GM18861 (cell line): ENCODE data around the gene KIF5B.

Experiments
- ATAC-seq: cut with Tn5 transposase; IDR thresholded peaks from one replicate; pipeline ENCODE4 v1.9.1; 2021; ENCODE audit not compliant: unreplicated experiment

KIF5B gene

DNA sequence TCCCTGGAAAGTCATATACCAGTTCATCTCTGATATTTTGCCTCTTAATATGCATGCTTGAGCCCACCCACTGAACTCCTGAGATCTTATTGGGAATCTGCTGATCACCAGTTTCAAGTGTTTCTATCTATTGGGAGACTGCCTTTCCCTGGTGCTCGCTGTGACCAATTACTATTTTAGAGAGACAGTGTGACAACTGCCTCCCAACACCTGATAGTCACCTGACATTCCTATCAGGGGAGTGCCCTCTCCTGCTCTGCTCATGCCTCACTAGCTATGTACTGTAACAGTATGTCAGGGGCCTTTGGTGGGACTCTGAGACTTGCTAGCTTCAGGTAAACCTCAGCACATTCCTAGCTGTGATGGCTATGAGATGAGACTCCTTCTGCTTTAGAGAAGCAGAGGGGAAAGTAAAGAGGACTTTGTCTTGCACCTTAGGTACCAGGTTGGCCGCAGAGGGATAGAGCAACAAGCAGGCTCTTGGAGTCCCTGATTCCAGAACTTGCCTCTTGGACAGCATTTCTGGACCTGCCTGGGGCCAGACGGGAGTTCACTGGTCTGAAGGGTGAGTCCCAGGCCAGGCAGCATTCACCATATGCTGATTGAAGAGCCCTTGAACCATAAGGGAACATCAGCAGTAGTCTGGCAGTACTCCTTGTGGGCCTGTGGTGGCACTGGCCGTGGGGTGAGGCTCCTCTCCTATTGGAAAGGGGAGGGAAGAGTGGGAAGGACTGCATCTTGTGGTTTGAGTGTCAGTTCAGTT, 93.2 kb downstream of the KIF5B start:
- no peak for ATAC-seq

DNA sequence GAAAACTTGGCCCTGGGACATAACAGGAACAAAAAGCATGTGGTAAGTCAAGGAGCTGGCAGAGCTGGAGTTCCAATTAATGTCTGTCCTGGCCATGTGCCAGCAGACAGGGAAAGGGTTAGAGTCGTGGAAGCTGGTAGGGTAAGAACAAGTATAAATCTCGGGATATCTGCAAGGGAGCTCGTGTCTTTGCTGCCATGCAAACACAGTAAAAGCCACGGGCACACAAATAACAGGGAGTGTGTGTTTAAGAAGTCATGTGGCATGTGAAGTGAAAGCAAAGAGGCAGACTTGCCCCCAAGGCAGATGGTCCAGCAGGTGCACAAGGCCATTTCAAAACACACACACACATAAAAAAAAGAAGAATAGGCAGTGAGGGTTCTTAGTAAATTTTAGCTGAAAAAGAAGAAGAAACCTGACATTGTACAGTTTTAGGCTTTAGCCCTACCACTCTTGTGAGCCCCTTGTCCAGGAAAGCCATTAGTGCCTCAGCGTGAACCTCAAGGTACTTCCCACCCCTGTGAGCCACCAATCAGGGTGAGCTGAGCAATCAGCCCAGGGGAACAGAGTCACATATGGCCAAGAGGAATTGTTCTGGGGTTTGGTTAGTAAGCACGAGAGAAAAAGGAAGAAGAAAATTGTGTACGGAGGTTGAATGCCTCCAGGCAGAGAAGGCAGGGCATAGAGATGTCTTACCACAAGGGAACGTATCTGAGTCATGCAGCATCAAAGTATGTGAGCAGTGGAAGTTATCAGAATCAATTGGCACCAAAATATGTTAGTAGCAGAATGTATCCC, 94.7 kb downstream of the KIF5B start:
- ATAC-seq = no peak

DNA sequence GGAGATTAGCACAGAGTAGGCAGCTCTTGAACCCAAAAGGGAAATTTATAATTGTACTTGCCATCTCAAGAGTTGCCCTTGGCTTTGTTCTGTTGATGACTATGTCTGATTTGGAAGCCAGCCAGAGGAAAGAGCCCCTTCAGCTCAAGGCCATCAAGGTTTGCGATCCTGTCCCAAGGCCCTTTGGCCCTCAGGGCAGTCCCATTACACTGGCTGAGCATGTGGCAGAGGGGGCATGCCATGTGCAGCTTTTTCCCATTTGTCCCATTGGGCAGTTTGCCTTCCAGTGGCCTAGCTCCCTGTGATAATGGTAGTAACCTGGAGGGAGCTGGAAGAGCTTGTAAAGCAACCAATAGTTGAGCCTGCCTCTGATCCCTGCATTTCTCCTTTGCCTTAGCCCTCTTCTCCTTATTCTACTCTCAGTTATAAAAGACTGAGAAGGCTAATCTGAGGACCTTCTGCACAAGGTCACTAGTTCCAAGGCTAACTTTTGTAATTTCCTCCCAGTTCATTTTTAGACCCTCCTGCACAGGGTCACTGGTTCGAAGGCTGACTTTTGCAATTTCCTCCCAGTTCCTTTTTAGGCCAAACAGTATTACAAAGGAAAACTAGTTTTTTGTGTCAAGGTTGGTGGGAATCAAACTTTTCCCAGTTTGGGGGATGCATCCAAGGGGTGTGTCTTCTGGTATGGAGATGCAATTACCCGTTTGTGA, 96.6 kb downstream of the KIF5B start:
- ATAC-seq = no peak
